GM19238 (cell line): ENCODE results near the gene DDX41.
A peak's percentile ranks its signal among the peaks of the same experiment; 100 is the strongest.
"Not testable (repeated sequence)": the region's sequence is repeated elsewhere in the genome, so short reads cannot be mapped to it uniquely, and the experiment has no call there.

Source experiments
- DNase-seq: peaks from one replicate; pipeline ENCODE4 v3.0.0; 2011; ENCODE audit warnings: low spot score; ENCODE audit not compliant: insufficient read length

DDX41 gene

GRCh38 chr5:177498013-177498787, 18.6 kb downstream of the DDX41 start:
- DNase-seq = no peak

- DNase-seq = peak; percentile 95
Measured at GRCh38 chr5:177497292-177498012, 19.3 kb downstream of the DDX41 start, which contains the start of gene PDLIM7. TSS of gene PDLIM7 (minus strand) at chr5:177497604. CDS start at chr5:177496512, 1,092 bp downstream.

- DNase-seq = no peak
Measured at GRCh38 chr5:177496727-177497291, 20.0 kb downstream of the DDX41 start.

- DNase-seq = no peak
Measured at GRCh38 chr5:177496070-177496726, 20.6 kb downstream of the DDX41 start.

- no peak for DNase-seq
Measured at GRCh38 chr5:177495243-177496060, 21.3 kb downstream of the DDX41 start.

GRCh38 chr5:177494346-177495195, 22.2 kb downstream of the DDX41 start:
- DNase-seq = no peak

- no peak for DNase-seq
Measured at GRCh38 chr5:177493795-177494345, 22.9 kb downstream of the DDX41 start.

- DNase-seq = no peak
Measured at GRCh38 chr5:177492841-177493240, 23.9 kb downstream of the DDX41 start.

- DNase-seq = no peak
Measured at GRCh38 chr5:177491983-177492746, 24.6 kb downstream of the DDX41 start.

GRCh38 chr5:177491429-177491945, 25.3 kb downstream of the DDX41 start:
- DNase-seq = no peak

GRCh38 chr5:177490992-177491391, 25.8 kb downstream of the DDX41 start:
- DNase-seq = no peak

GRCh38 chr5:177490311-177490991, 26.3 kb downstream of the DDX41 start:
- no peak for DNase-seq

GRCh38 chr5:177489119-177489716, 27.5 kb downstream of the DDX41 start:
- DNase-seq = no peak

GRCh38 chr5:177487975-177488374, 28.8 kb downstream of the DDX41 start:
- no peak for DNase-seq

- no peak for DNase-seq
Measured at GRCh38 chr5:177487144-177487543, 29.6 kb downstream of the DDX41 start.

- DNase-seq = no peak
Measured at GRCh38 chr5:177486256-177486655, 30.5 kb downstream of the DDX41 start.

GRCh38 chr5:177485753-177486152, 31.0 kb downstream of the DDX41 start:
- not testable (repeated sequence) for DNase-seq
